ENCODE data around the gene ZNF407. TPM values are rescaled to one million over a fixed set of nuclear protein-coding genes. Genes with fewer than 3 reads are reported as not detected.
A peak's percentile ranks its signal among the peaks of the same experiment; 100 is the strongest.

ZNF407 gene
- total and polyA plus RNA-seq, 4 donors = 1.9 to 16.5 (median 6.6) TPM

DNA sequence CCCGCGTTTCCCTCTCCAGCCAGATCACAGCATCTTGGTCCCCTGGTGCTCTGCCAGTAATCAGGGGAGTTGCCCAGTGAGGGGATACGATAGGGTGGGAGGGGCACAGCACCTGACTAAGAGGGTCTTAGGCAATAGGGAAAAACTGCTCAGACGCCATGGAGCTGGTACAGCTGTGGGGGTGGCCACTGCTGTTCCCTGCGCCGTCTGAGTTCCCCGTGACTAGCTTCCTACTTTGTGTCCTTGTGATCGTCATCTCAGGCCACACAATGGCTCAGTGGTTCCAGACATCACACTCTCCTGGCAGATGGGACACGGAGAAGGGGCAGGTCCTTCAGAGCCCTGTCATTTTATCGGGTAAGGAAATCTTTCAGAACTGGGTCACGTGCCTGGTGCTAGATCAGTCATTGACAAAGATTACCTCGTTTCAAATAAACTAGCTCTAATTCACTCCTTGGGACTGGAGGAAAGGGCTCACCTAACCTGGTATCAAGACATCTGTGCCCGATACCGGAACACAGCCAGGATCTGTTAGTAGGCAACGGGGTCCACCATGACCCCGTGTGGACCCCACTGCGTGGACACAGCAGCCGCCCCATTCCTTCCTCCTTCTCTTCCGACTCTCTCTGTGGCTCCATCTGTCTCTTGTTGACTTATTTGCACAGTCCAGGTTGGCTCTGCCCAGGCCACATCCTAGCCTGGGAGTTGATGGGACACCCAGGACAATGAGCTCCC lies 509.7 kb downstream of the ZNF407 start:
- H3K4me1 ChIP-seq (ENCODE audit: control insufficient read depth in 4 of 4, insufficient read depth in 4 of 4, low read length in 3 of 4) = no peaks in the 10 kb centered on the region
- 86% methylated on average over 19 of the region's 19 CpGs for WGBS
- no peak overlapping the region for H3K9ac ChIP-seq (ENCODE audit: low read depth in 1 of 2, low read length in 2 of 2)
- H3K4me3 ChIP-seq (ENCODE audit: low read depth in 1 of 3, low read length in 3 of 3) = no peak overlapping the region
- no peaks in the 10 kb centered on the region for H3K36me3 ChIP-seq (ENCODE audit: control insufficient read depth in 4 of 4, insufficient read depth in 3 of 4, low read depth in 1 of 4, low read length in 3 of 4)
- peak; percentile 16 for DNase-seq (ENCODE audit: low spot score)
- no peak for TF ChIP-seq YY1 (IDR thresholded peaks at IDR 0.05)
- TF ChIP-seq, protein P1, sequence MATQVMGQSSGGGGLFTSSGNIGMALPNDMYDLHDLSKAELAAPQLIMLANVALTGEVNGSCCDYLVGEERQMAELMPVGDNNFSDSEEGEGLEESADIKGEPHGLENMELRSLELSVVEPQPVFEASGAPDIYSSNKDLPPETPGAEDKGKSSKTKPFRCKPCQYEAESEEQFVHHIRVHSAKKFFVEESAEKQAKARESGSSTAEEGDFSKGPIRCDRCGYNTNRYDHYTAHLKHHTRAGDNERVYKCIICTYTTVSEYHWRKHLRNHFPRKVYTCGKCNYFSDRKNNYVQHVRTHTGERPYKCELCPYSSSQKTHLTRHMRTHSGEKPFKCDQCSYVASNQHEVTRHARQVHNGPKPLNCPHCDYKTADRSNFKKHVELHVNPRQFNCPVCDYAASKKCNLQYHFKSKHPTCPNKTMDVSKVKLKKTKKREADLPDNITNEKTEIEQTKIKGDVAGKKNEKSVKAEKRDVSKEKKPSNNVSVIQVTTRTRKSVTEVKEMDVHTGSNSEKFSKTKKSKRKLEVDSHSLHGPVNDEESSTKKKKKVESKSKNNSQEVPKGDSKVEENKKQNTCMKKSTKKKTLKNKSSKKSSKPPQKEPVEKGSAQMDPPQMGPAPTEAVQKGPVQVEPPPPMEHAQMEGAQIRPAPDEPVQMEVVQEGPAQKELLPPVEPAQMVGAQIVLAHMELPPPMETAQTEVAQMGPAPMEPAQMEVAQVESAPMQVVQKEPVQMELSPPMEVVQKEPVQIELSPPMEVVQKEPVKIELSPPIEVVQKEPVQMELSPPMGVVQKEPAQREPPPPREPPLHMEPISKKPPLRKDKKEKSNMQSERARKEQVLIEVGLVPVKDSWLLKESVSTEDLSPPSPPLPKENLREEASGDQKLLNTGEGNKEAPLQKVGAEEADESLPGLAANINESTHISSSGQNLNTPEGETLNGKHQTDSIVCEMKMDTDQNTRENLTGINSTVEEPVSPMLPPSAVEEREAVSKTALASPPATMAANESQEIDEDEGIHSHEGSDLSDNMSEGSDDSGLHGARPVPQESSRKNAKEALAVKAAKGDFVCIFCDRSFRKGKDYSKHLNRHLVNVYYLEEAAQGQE (IDR thresholded peaks at IDR 0.05) = no peak
- TF ChIP-seq TAF1 (conservative IDR thresholded peaks at IDR 0.05) = no peak
- TF ChIP-seq, protein P2, sequence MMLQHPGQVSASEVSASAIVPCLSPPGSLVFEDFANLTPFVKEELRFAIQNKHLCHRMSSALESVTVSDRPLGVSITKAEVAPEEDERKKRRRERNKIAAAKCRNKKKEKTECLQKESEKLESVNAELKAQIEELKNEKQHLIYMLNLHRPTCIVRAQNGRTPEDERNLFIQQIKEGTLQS (IDR thresholded peaks at IDR 0.05) = no peak
- no peak for TF ChIP-seq RXRA (IDR thresholded peaks at IDR 0.05)
- TF ChIP-seq, protein P3, sequence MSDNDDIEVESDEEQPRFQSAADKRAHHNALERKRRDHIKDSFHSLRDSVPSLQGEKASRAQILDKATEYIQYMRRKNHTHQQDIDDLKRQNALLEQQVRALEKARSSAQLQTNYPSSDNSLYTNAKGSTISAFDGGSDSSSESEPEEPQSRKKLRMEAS (IDR thresholded peaks at IDR 0.05) = no peak
- no peak for TF ChIP-seq NR2F2 (IDR thresholded peaks at IDR 0.05)
- TF ChIP-seq FOXA1 (IDR thresholded peaks at IDR 0.05) = no peak
- TF ChIP-seq, protein P4, sequence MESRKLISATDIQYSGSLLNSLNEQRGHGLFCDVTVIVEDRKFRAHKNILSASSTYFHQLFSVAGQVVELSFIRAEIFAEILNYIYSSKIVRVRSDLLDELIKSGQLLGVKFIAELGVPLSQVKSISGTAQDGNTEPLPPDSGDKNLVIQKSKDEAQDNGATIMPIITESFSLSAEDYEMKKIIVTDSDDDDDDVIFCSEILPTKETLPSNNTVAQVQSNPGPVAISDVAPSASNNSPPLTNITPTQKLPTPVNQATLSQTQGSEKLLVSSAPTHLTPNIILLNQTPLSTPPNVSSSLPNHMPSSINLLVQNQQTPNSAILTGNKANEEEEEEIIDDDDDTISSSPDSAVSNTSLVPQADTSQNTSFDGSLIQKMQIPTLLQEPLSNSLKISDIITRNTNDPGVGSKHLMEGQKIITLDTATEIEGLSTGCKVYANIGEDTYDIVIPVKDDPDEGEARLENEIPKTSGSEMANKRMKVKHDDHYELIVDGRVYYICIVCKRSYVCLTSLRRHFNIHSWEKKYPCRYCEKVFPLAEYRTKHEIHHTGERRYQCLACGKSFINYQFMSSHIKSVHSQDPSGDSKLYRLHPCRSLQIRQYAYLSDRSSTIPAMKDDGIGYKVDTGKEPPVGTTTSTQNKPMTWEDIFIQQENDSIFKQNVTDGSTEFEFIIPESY (IDR thresholded peaks at IDR 0.05) = no peak
- no peak for TF ChIP-seq FOXA2 (IDR thresholded peaks at IDR 0.05)
- no peak for TF ChIP-seq HNF4A (conservative IDR thresholded peaks at IDR 0.05)
- TF ChIP-seq RAD21 (IDR thresholded peaks at IDR 0.05) = no peak
- TF ChIP-seq, protein P5, sequence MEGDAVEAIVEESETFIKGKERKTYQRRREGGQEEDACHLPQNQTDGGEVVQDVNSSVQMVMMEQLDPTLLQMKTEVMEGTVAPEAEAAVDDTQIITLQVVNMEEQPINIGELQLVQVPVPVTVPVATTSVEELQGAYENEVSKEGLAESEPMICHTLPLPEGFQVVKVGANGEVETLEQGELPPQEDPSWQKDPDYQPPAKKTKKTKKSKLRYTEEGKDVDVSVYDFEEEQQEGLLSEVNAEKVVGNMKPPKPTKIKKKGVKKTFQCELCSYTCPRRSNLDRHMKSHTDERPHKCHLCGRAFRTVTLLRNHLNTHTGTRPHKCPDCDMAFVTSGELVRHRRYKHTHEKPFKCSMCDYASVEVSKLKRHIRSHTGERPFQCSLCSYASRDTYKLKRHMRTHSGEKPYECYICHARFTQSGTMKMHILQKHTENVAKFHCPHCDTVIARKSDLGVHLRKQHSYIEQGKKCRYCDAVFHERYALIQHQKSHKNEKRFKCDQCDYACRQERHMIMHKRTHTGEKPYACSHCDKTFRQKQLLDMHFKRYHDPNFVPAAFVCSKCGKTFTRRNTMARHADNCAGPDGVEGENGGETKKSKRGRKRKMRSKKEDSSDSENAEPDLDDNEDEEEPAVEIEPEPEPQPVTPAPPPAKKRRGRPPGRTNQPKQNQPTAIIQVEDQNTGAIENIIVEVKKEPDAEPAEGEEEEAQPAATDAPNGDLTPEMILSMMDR (IDR thresholded peaks at IDR 0.05; ENCODE audit: low read depth, low read length, missing input control) = no peak
- no peak for TF ChIP-seq EGR1 (IDR thresholded peaks at IDR 0.05; ENCODE audit: low read depth in 2 of 2)
- TF ChIP-seq HNF4G (IDR thresholded peaks at IDR 0.05) = no peak
- TF ChIP-seq GABPA (IDR thresholded peaks at IDR 0.05 in 1 of 2, conservative IDR thresholded peaks at IDR 0.05 in 1 of 2) = no peak
- TF ChIP-seq JUND (IDR thresholded peaks at IDR 0.05) = no peak
- no peak for TF ChIP-seq SP1 (IDR thresholded peaks at IDR 0.05)
- no peak overlapping the region for H3K27ac ChIP-seq (ENCODE audit: low read depth in 1 of 2, low read length in 2 of 2)
- no peaks in the 10 kb centered on the region for H3K9me3 ChIP-seq (ENCODE audit: control insufficient read depth in 4 of 4, low read length in 3 of 4)
- H3K27me3 ChIP-seq (ENCODE audit: control insufficient read depth in 4 of 4, insufficient read depth in 4 of 4, low read length in 3 of 4) = no peaks in the 10 kb centered on the region
